HCT116 (cell line): Measurements from ENCODE around the gene CDH26.

Source experiments
- CEBPB ChIP-seq: IDR thresholded peaks from 2 replicates; pipeline ENCODE4 v1.6.1; 2012; ENCODE audit warnings: low read depth
- EGR1 ChIP-seq: IDR thresholded peaks from 2 replicates; pipeline ENCODE4 v1.6.1; 2012; ENCODE audit warnings: low read depth
- EZH2 ChIP-seq: fragments of 200-600 bp; sonication (generic); IDR thresholded peaks from 2 replicates; pipeline ENCODE4 v1.6.1; 2017; ENCODE audit warnings: antibody characterized with exemption, mixed run types
- EZH2phosphoT487 ChIP-seq: fragments of 200-600 bp; IDR thresholded peaks from 2 replicates; pipeline ENCODE4 v1.6.1; 2018; ENCODE audit warnings: antibody characterized with exemption, borderline replicate concordance
- POLR2A ChIP-seq: IDR thresholded peaks from 2 replicates; pipeline ENCODE4 v1.7.0; 2011; ENCODE audit warnings: borderline replicate concordance; ENCODE audit not compliant: insufficient read depth, insufficient read length; ENCODE audit errors: extremely low read depth
- POLR2AphosphoS5 ChIP-seq: IDR thresholded peaks from 2 replicates; pipeline ENCODE4 v1.6.1; 2011; ENCODE audit warnings: mild to moderate bottlenecking, low read depth, low read length, moderate library complexity
- RAD21 ChIP-seq: IDR thresholded peaks from 2 replicates; pipeline ENCODE4 v1.6.1; 2012; ENCODE audit warnings: low read depth, mild to moderate bottlenecking
- SIN3A ChIP-seq: IDR thresholded peaks from 2 replicates; pipeline ENCODE4 v1.6.1; 2012; ENCODE audit warnings: low read depth
- SP1 ChIP-seq: IDR thresholded peaks from 2 replicates; pipeline ENCODE4 v1.6.1; 2012; ENCODE audit warnings: low read depth
- ZFX ChIP-seq: fragments of 450-650 bp; IDR thresholded peaks from 2 replicates; pipeline ENCODE4 v1.6.1; 2017
- TF ChIP-seq, protein P1 (sequence below), 3 experiments: fragments of 200-600 bp in 1 of 3; sonication (generic) in 1 of 3; IDR thresholded peaks in 2 of 3; conservative IDR thresholded peaks in 1 of 3; 2 replicates each; pipeline ENCODE4 v1.5.1; 2012 to 2017; ENCODE audit warnings: low read depth in 2 of 3, low read length in 2 of 3, antibody characterized with exemption in 1 of 3, borderline replicate concordance in 1 of 3, control low read depth in 1 of 3, mild to moderate bottlenecking in 1 of 3, mixed read lengths in 1 of 3, mixed run types in 1 of 3, moderate library complexity in 1 of 3; ENCODE audit not compliant: insufficient read depth in 1 of 3
- TF ChIP-seq, protein P2 (sequence below): IDR thresholded peaks from 2 replicates; pipeline ENCODE4 v1.6.1; 2012; ENCODE audit warnings: low read depth

DNA sequence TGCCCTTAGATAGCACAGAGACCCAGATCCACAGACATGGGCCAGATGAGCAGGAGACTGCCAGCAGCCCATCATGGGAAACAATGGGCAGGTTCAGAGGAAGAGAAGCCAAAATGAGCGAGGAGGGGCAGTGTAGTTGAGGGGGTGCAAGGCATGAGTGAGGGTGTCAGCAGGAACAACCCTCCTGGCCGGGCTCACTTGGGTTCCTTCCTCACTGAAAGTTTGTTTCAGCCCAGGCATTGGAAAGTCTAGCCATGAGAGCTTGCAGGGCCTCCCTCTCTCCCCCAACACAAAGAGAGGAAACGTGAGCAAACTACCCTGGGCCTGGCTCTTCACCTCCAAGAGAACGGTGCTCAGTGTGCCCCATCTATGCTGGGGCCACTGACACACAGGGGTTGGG, 48.0 kb downstream of the CDH26 start:
- TF ChIP-seq ZFX (no peak), SP1 (no peak), EZH2 (no peak), POLR2A (no peak), POLR2AphosphoS5 (no peak), SIN3A (no peak), EZH2phosphoT487 (no peak), EGR1 (no peak), CEBPB (no peak), RAD21 (no peak)
- TF ChIP-seq, protein P1, sequence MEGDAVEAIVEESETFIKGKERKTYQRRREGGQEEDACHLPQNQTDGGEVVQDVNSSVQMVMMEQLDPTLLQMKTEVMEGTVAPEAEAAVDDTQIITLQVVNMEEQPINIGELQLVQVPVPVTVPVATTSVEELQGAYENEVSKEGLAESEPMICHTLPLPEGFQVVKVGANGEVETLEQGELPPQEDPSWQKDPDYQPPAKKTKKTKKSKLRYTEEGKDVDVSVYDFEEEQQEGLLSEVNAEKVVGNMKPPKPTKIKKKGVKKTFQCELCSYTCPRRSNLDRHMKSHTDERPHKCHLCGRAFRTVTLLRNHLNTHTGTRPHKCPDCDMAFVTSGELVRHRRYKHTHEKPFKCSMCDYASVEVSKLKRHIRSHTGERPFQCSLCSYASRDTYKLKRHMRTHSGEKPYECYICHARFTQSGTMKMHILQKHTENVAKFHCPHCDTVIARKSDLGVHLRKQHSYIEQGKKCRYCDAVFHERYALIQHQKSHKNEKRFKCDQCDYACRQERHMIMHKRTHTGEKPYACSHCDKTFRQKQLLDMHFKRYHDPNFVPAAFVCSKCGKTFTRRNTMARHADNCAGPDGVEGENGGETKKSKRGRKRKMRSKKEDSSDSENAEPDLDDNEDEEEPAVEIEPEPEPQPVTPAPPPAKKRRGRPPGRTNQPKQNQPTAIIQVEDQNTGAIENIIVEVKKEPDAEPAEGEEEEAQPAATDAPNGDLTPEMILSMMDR (IDR thresholded peaks at IDR 0.05 in 2 of 3, conservative IDR thresholded peaks at IDR 0.05 in 1 of 3; ENCODE audit: borderline replicate concordance in 1 of 3, insufficient read depth in 1 of 3, low read depth in 2 of 3, low read length in 2 of 3), result no peak
- TF ChIP-seq, protein P2, sequence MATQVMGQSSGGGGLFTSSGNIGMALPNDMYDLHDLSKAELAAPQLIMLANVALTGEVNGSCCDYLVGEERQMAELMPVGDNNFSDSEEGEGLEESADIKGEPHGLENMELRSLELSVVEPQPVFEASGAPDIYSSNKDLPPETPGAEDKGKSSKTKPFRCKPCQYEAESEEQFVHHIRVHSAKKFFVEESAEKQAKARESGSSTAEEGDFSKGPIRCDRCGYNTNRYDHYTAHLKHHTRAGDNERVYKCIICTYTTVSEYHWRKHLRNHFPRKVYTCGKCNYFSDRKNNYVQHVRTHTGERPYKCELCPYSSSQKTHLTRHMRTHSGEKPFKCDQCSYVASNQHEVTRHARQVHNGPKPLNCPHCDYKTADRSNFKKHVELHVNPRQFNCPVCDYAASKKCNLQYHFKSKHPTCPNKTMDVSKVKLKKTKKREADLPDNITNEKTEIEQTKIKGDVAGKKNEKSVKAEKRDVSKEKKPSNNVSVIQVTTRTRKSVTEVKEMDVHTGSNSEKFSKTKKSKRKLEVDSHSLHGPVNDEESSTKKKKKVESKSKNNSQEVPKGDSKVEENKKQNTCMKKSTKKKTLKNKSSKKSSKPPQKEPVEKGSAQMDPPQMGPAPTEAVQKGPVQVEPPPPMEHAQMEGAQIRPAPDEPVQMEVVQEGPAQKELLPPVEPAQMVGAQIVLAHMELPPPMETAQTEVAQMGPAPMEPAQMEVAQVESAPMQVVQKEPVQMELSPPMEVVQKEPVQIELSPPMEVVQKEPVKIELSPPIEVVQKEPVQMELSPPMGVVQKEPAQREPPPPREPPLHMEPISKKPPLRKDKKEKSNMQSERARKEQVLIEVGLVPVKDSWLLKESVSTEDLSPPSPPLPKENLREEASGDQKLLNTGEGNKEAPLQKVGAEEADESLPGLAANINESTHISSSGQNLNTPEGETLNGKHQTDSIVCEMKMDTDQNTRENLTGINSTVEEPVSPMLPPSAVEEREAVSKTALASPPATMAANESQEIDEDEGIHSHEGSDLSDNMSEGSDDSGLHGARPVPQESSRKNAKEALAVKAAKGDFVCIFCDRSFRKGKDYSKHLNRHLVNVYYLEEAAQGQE, result no peak
